Stimulated activated CD4-positive, alpha-beta T cell treated with anti-CD3 and anti-CD28 coated beads, TNF-alpha, amount 100 ng/mL, for 24 hours (primary cell): ENCODE data around the gene MYOCD.

Source experiments
- DNase-seq, 3 experiments: peaks; one replicate each; pipeline ENCODE4 v3.0.0-alpha.2; 2020; ENCODE audit warnings: low read depth in 3 of 3

MYOCD gene

GRCh38 chr17:12709063-12709462 is 43.4 kb downstream of the MYOCD start:
- DNase-seq, result no peak

GRCh38 chr17:12712415-12712814 is 46.7 kb downstream of the MYOCD start:
- DNase-seq, result no peak

- no peak for DNase-seq
Measured at GRCh38 chr17:12712941-12713340, 47.3 kb downstream of the MYOCD start.

DNA sequence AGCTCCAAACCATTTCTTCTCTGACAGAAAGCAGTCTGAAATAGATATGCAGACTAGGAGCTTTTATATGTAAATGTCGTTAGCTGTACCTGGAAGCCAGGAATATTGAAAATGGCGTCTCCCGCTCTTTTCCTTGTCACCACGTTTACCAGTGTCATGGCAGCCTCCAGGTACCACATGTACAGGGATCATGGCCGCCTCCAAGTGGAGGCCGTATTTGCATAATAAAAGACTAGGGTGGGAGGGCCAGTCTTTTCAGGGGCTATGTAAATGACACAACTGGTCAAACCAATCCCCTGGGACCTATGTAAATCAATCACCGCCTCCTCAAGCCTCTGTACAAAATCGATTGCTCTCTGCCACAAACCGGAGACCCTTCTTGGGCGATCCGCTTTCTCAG is 54.3 kb downstream of the MYOCD start:
- DNase-seq, result no peak

DNA sequence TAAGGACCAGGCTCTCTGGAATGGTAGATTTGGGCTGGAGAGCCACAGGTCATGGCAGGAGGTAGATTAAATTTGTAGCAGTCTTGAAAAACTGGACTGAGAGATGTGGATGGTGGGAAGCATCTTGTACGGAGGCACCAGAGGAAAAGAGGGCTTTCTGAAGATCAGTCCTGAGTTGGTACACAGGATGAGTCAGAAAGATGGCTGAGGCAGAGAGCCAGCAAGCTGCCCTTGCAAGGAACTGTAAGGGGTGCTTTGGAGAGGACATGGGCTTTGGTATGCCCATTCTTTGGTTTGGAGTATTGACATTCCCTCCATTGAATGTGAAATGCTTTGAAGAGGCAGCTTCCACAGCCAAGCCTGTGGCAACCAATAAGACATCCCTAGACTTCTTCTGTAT is 55.9 kb downstream of the MYOCD start:
- DNase-seq, result no peak

- no peak for DNase-seq
Measured at GRCh38 chr17:12722282-12722681, 56.6 kb downstream of the MYOCD start.

GRCh38 chr17:12726131-12726530 is 60.4 kb downstream of the MYOCD start:
- no peak for DNase-seq

GRCh38 chr17:12727076-12727760 is 61.5 kb downstream of the MYOCD start:
- DNase-seq, result no peak

DNA sequence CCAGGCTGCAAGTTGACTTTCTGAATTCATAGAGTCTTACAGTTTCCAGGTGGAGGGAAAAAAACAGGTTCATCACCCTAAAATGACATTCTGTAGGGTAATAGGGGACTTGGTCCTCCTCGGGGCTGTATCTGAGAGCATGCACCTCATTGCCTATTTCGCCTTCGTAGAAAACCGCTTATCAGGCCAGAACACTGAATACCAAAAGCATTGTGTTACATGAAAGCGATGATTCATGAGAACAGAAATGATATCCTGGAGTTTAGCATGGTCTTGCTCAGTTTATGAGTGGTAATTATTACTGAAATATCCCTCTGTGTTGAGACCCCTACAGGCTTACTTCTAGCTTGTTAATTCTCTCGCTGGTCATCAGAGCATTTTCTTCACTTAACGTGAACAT is 62.2 kb downstream of the MYOCD start:
- DNase-seq, result no peak

GRCh38 chr17:12729086-12729485 is 63.4 kb downstream of the MYOCD start:
- DNase-seq, result no peak

DNA sequence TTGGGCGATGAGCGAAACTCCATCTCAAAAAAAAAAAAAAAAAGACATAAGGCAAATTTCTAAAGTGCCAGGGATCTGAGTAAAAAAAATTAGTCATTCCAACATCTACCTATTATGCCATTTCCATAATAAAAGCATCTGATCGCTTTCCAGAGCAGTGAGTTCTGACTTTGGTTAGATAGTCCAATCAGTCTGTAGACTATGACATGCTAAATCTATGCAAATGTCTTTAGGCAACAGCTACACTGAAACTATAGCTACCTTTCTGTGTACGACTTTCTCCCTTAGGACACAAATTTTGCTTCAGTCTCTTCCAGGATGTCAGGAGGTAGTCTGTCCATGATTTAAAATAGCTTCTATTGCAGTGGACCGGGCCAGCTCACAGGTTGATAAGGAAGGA is 64.7 kb downstream of the MYOCD start:
- DNase-seq, result no peak

DNA sequence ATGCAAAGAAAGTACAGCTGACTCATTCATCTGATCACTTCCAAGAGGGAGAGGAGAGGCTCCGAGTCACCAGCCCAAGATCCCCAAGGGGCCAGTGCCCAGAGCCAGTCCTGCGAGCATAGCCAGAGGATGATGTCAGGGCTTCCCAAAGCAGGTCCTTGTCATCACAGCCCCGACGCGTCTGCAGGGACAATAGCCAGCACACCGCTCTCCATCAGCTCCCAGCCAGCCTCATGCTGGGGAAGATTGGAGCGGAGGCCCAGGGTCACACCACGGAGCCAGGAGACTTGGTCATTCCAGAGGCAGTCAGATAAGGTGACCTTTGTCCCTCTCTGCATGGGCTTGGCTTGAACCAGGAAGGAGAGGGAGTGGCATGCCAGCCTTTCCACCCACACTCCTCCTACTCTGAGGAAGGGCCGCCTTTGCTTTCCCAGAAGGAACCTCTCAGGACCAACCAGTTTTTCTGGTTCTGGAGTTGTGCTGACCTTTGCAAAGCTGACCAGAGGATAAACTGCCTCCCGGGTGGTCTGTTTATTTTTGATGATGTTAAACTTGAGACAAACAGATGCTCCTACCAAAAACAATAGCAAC is 65.3 kb downstream of the MYOCD start:
- no peak for DNase-seq

GRCh38 chr17:12731839-12732238 is 66.1 kb downstream of the MYOCD start:
- no peak for DNase-seq

DNA sequence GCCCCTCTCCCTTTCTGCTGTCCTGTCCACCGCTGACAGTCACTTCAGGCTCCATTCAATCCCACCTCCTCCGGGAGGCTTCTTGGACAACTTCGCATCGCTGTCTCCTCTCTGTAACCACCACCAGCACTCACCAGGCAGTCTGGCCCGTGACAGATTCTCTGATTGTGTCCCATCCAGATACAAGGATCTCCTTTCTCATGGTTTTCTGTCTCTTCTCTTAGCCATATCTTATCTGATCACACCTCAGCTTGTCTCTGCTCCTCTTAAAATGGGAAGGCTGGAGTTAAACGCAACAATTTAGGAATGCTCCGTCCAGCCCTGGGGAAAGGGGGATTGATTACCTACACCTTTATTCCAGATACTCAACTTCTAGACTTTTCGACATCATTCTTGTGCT is 66.7 kb downstream of the MYOCD start:
- DNase-seq, result no peak

DNA sequence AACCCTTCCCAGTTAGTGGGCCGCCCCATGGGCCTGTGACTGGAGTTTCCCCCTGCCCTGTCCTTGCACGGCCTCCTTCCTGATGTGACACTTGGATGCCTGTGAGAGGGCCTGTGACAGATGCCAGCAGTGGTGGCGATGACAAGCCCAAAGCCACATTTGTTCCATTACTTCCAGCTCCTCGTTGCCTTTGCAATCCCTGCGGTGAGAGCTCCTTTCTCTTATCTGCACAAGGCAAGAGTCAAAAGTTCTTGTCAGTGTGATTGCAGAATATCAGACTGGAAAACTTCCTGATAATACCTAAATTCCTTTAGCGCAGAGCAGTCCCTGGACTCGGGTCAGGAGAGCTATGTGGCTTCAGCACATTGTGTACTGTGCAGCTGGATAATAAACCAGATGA is 69.2 kb downstream of the MYOCD start:
- no peak for DNase-seq

- DNase-seq, result no peak
Measured at GRCh38 chr17:12735517-12735916, 69.8 kb downstream of the MYOCD start.

GRCh38 chr17:12736526-12736925 is 70.8 kb downstream of the MYOCD start:
- no peak for DNase-seq

DNA sequence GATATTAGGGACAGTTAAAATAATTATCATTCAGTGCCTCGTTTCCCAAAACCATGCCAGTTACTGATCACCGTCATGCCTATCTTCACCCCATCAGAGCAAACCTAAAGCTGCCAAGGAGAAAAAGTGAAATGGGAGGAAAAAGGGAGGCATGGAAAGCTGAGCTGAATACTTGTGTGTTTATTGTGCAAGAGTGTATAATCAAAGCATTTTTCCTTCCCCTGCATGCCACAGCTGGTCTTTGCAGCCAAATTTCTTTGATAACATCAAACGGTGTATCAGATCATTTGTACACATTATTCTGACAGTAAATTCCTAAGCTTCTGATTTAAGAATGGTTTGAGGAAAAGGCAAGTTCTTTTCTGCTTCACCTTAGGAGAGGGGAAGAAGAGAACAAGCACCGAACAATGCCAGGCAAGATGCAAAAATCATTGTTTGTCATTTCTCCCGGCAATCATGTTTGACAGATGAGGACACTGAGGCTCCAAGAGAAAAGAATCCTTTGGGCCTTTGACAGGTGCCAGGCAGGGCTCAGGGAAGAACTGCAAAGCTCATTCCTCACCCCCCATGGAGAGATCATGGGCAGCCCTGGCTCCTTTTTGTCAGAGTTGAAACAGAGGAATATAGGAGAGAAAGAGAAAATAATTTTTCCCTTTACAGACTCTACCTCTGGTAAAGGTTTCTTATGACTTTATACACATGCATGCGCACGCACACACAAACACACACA is 72.2 kb downstream of the MYOCD start:
- no peak for DNase-seq

- no peak for DNase-seq
Measured at GRCh38 chr17:12738624-12739023, 72.9 kb downstream of the MYOCD start.

- DNase-seq, result no peak
Measured at GRCh38 chr17:12739500-12739899, 73.8 kb downstream of the MYOCD start.

- no peak for DNase-seq
Measured at GRCh38 chr17:12743046-12743445, 77.4 kb downstream of the MYOCD start.

- DNase-seq, result no peak
Measured at GRCh38 chr17:12744298-12744697, 78.6 kb downstream of the MYOCD start.

- DNase-seq, result no peak
Measured at GRCh38 chr17:12744786-12745185, 79.1 kb downstream of the MYOCD start.
